GM13976 (cell line): Measurements from ENCODE around the gene TSPAN12.

ENCODE experiments used
- DNase-seq: peaks from one replicate; pipeline ENCODE4 v3.0.0; 2012; ENCODE audit warnings: low spot score
- CTCF ChIP-seq: IDR thresholded peaks from 2 replicates; pipeline ENCODE4 v1.5.1; 2012; ENCODE audit warnings: borderline replicate concordance, mild to moderate bottlenecking; ENCODE audit not compliant: insufficient read depth; ENCODE audit errors: extremely low read depth, missing control alignments, control extremely low read depth
- in situ Hi-C: fragments of 300-500 bp; cut with MboI; formaldehyde crosslinking; loops from one replicate; pipeline ENCODE4 v1.12.0; 2022; ENCODE audit warnings: low sequenced_read_pairs, mixed read lengths, inconsistent platforms; ENCODE audit not compliant: unreplicated experiment

The TSPAN12 gene

DNA sequence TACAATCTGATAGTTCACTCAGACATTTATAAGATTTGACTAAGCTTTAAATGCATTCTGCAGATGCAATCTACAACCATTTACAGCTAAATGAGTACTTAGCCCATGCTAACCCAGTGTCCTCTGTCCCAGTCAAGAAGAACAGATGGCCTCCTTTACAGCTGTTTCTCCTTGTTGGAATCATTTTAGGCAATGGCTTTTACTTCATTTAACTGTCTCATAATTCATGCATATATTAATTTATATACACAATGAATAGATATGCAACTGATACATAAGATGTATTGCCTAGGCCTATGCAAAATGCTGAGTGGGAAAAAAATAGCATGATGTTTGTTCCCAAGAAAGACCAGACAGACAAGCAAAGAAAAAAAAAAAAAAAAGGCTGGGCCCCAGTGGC is 82.2 kb downstream of the TSPAN12 start:
- no peak for DNase-seq
- in situ Hi-C loops, result loop anchor here (25.0 kb wide), 1 partner anchor 312 kb away; no protein-coding TSS in a partner anchor
- TF ChIP-seq CTCF, result no peak

GRCh38 chr7:120774481-120774880 is 83.5 kb downstream of the TSPAN12 start:
- no peak for TF ChIP-seq CTCF
- no peak for DNase-seq
- in situ Hi-C loops, result no loop called here

- no peak for DNase-seq
- in situ Hi-C loops, result no loop called here
- no peak for TF ChIP-seq CTCF
Observed at GRCh38 chr7:120770206-120770605, 87.7 kb downstream of the TSPAN12 start.

GRCh38 chr7:120760851-120761250 is 97.1 kb downstream of the TSPAN12 start:
- DNase-seq, result no peak
- in situ Hi-C loops, result no loop called here
- no peak for TF ChIP-seq CTCF

DNA sequence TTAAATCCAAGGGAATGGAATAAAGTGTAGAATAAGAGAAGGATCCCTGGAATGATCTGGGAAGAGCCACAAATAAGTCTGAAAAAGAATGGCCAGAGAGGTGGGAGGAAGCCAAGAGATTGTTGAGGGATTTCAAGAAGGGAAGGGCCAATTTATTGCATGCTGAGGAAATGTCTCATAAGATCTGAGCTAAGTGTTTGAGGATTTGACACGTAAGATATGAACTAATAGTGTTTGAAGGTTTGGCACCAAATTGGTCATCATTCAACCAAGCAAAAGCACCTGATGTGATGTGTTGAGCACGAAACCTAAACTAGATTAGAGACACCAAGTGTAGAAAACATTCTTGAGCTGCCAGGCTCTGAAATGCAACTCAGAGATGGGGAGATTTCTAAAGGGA is 97.9 kb downstream of the TSPAN12 start:
- in situ Hi-C loops, result no loop called here
- DNase-seq, result peak; percentile 26
- no peak for TF ChIP-seq CTCF

DNA sequence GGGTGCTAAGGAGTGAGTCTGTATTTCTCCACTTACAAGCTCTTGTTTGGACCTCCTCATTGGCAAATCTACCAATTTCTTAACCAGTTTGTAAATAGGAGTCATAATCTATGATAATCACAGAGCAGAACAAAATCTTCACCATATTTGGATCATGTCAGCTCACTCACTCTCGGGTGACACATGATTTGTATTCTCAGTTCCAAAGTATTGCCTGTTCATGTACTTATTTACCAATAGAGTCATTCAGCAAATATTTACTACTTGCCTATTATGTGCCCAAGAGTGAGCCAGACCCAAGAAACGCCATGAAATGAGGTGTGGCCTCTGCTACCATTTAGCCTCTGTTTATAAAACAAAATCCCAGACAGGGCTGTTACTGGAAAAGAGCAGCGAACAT is 114.8 kb downstream of the TSPAN12 start:
- DNase-seq, result no peak
- no peak for TF ChIP-seq CTCF
- in situ Hi-C loops, result loop anchor here (25.0 kb wide), 2 partner anchors 481 to 806 kb away; partner anchors contain the start of gene KCND2

DNA sequence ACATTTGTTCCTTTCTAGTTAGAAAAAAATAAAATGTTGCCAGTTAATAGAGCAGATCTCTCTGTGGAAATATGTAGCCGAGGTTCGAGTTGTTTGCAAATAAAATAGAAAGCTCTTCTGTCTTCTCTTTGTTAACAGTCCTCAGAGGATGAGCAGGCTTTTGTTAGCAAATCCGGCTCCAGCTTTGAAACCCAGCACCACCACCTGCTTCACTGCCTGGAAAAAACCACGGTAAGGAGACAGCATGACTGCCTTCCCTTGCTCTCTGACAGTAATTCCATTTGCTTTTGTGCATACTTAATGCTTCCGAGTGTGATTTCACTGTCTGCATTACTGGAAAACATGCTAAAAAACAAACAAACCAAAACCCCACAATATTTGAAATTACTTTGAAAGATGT is 115.6 kb downstream of the TSPAN12 start:
- TF ChIP-seq CTCF, result no peak
- DNase-seq, result no peak
- in situ Hi-C loops, result loop anchor here (25.0 kb wide), 2 partner anchors 480 to 805 kb away; partner anchors contain the start of gene KCND2
